ENCODE results near the gene WDR82. TPM values are rescaled to one million over a fixed set of nuclear protein-coding genes. Genes with fewer than 3 reads are reported as not detected.

The WDR82 gene
- total RNA-seq, 2 donors from 2014 or later: 57.6 to 65.5 TPM

GRCh38 chr3:52311576-52312119, 33.2 kb upstream of the WDR82 start:
- DNase-seq: no peak
- ATAC-seq: no peak
- intact Hi-C loops (cut with DNase I): no loop called here

- intact Hi-C loops (cut with DNase I): no loop called here
- ATAC-seq: no peak
- DNase-seq: no peak
These were observed 32.6 kb upstream of the WDR82 start for GRCh38 chr3:52310861-52311575.

GRCh38 chr3:52308308-52308707, 29.9 kb upstream of the WDR82 start:
- intact Hi-C loops (cut with DNase I): no loop called here
- ATAC-seq (no peak), DNase-seq (no peak)

GRCh38 chr3:52306978-52307377, 28.5 kb upstream of the WDR82 start:
- intact Hi-C loops (cut with DNase I): no loop called here
- no peak for DNase-seq
- no peak for ATAC-seq

- no peak for ATAC-seq
- DNase-seq: no peak
- intact Hi-C loops (cut with DNase I): no loop called here
These were observed 27.5 kb upstream of the WDR82 start for GRCh38 chr3:52305926-52306325.

GRCh38 chr3:52303811-52304210, 25.4 kb upstream of the WDR82 start:
- ATAC-seq (no peak), DNase-seq (no peak)
- intact Hi-C loops (cut with DNase I): no loop called here

GRCh38 chr3:52302426-52303145, 24.1 kb upstream of the WDR82 start:
- no peak for ATAC-seq
- DNase-seq: no peak
- intact Hi-C loops (cut with DNase I): no loop called here

GRCh38 chr3:52299879-52300611, 21.6 kb upstream of the WDR82 start:
- intact Hi-C loops (cut with DNase I): no loop called here
- DNase-seq: peak; percentile 63

GRCh38 chr3:52299247-52299878, 20.9 kb upstream of the WDR82 start:
- DNase-seq: no peak
- peak in 1 of 2 donors; percentile 18 for ATAC-seq
- intact Hi-C loops (cut with DNase I): no loop called here

More at GRCh38 chr3:52299879-52300611, 21.6 kb upstream of the WDR82 start:
- ATAC-seq: peak; percentile 77

- DNase-seq (no peak), ATAC-seq (no peak)
- intact Hi-C loops (cut with DNase I): no loop called here
These were observed 20.0 kb upstream of the WDR82 start for GRCh38 chr3:52298149-52299098.

GRCh38 chr3:52297242-52298148, 19.0 kb upstream of the WDR82 start:
- DNase-seq (no peak), ATAC-seq (no peak)
- intact Hi-C loops (cut with DNase I): no loop called here

- no peak for DNase-seq
- intact Hi-C loops (cut with DNase I): no loop called here
These were observed 17.3 kb upstream of the WDR82 start for GRCh38 chr3:52295671-52296208.

GRCh38 chr3:52294320-52295150, 16.1 kb upstream of the WDR82 start:
- DNase-seq (no peak), ATAC-seq (no peak)
- intact Hi-C loops (cut with DNase I): loop anchor here in 1 of 2 donors (5.0 kb wide), 1 partner anchor 48 kb away; no protein-coding TSS in a partner anchor

More at GRCh38 chr3:52295671-52296208, 17.3 kb upstream of the WDR82 start:
- ATAC-seq: no peak

- intact Hi-C loops (cut with DNase I): loop anchor here in 1 of 2 donors (5.0 kb wide), 1 partner anchor 49 kb away; no protein-coding TSS in a partner anchor
- DNase-seq: no peak
These were observed 15.3 kb upstream of the WDR82 start for GRCh38 chr3:52293491-52294319.

More at GRCh38 chr3:52293491-52294319, 15.3 kb upstream of the WDR82 start:
- ATAC-seq: no peak
